Inferior parietal cortex (tissue), 1 donor: ENCODE measurements around the gene CCDC200.
"Not testable (repeated sequence)": the region's sequence is repeated elsewhere in the genome, so short reads cannot be mapped to it uniquely, and the experiment has no call there.

Source experiments
- DNase-seq: peaks from one replicate; pipeline ENCODE4 v3.0.0-alpha.2; 2016; ENCODE audit errors: extremely low spot score

CCDC200 gene

GRCh38 chr17:43228020-43228782 is at the start of gene CCDC200:
TSS of gene CCDC200 (minus strand) at chr17:43228623. CDS start at chr17:43228554, 69 bp downstream.
- DNase-seq, result not testable (repeated sequence)

GRCh38 chr17:43272914-43273313 is 44.5 kb upstream of the CCDC200 start:
- DNase-seq, result not testable (repeated sequence)

GRCh38 chr17:43272483-43272882 is 44.1 kb upstream of the CCDC200 start:
- DNase-seq, result not testable (repeated sequence)

GRCh38 chr17:43270552-43271504 is 42.4 kb upstream of the CCDC200 start:
- DNase-seq, result not testable (repeated sequence)

GRCh38 chr17:43246456-43246855 is 18.0 kb upstream of the CCDC200 start:
- not testable (repeated sequence) for DNase-seq

- not testable (repeated sequence) for DNase-seq
Observed at GRCh38 chr17:43240596-43241352, 12.4 kb upstream of the CCDC200 start.

GRCh38 chr17:43239597-43239996 is 11.2 kb upstream of the CCDC200 start:
- DNase-seq, result not testable (repeated sequence)

- DNase-seq, result not testable (repeated sequence)
Observed at GRCh38 chr17:43233877-43234276, 5.5 kb upstream of the CCDC200 start, which contains the start of gene RNU2-1. TSS of gene RNU2-1 (minus strand) at chr17:43233977.

- not testable (repeated sequence) for DNase-seq
Observed at GRCh38 chr17:43233263-43233662, 4.8 kb upstream of the CCDC200 start.

- not testable (repeated sequence) for DNase-seq
Observed at GRCh38 chr17:43232021-43232699, 3.7 kb upstream of the CCDC200 start.

- not testable (repeated sequence) for DNase-seq
Observed at GRCh38 chr17:43231205-43232020, 3.0 kb upstream of the CCDC200 start.

- DNase-seq, result no peak
Observed at GRCh38 chr17:43226393-43226792, 2.0 kb downstream of the CCDC200 start.

- DNase-seq, result no peak
Observed at GRCh38 chr17:43224146-43224705, 4.2 kb downstream of the CCDC200 start.

- DNase-seq, result no peak
Observed at GRCh38 chr17:43220511-43221125, 7.8 kb downstream of the CCDC200 start.

- no peak for DNase-seq
Observed at GRCh38 chr17:43219746-43220380, 8.6 kb downstream of the CCDC200 start.

GRCh38 chr17:43219001-43219400 is 9.4 kb downstream of the CCDC200 start:
- DNase-seq, result no peak

GRCh38 chr17:43217614-43218087 is 10.8 kb downstream of the CCDC200 start:
- no peak for DNase-seq

- DNase-seq, result no peak
Observed at GRCh38 chr17:43216762-43217613, 11.4 kb downstream of the CCDC200 start.
